ENCODE data around the gene ELMO1. TPM values are rescaled to one million over a fixed set of nuclear protein-coding genes. Genes with fewer than 3 reads are reported as not detected.

Gene ELMO1
- total and polyA plus RNA-seq, 2 of the 13 experiments (the other 11 are each of a cell fraction or from before 2014, with no cell fraction given): 0.11 to 0.17 TPM

GRCh38 chr7:37074370-37074769 is 374.3 kb downstream of the ELMO1 start (continued):
- TF ChIP-seq ZNF703 (CRISPR knock-in tag; IDR thresholded peaks at IDR 0.05; ENCODE audit: borderline replicate concordance) (no peak), LBX2 (CRISPR knock-in tag; IDR thresholded peaks at IDR 0.05; ENCODE audit: borderline replicate concordance) (no peak), JARID2 (CRISPR knock-in tag; IDR thresholded peaks at IDR 0.05; ENCODE audit: insufficient replicate concordance) (no peak), WIZ (CRISPR knock-in tag; IDR thresholded peaks at IDR 0.05) (no peak), KDM3A (CRISPR knock-in tag; IDR thresholded peaks at IDR 0.05; ENCODE audit: low read depth) (no peak), ZNF839 (CRISPR knock-in tag; IDR thresholded peaks at IDR 0.05; ENCODE audit: borderline replicate concordance) (no peak), YEATS4 (CRISPR knock-in tag; IDR thresholded peaks at IDR 0.05; ENCODE audit: borderline replicate concordance) (peak; percentile 57; the same call in 1 of the 2 replicates), MEIS1 (CRISPR knock-in tag; IDR thresholded peaks at IDR 0.05; ENCODE audit: borderline replicate concordance) (no peak), ARNTL (CRISPR knock-in tag; IDR thresholded peaks at IDR 0.05) (no peak), ZNF740 (CRISPR knock-in tag; IDR thresholded peaks at IDR 0.05) (no peak), TCF7 (IDR thresholded peaks at IDR 0.05; ENCODE audit: low read depth) (peak; percentile 92), ZNF281 (CRISPR knock-in tag; IDR thresholded peaks at IDR 0.05; ENCODE audit: borderline replicate concordance) (peak; percentile 24; the same call in 1 of the 2 replicates), SAFB2 (CRISPR knock-in tag; IDR thresholded peaks at IDR 0.05; ENCODE audit: borderline replicate concordance, low read depth) (no peak), ZFP36L2 (CRISPR knock-in tag; IDR thresholded peaks at IDR 0.05) (no peak), ZKSCAN1 (IDR thresholded peaks at IDR 0.05; ENCODE audit: low read length) (peak; percentile 68), ZNF724P (CRISPR knock-in tag; IDR thresholded peaks at IDR 0.05; ENCODE audit: borderline replicate concordance) (no peak), GATA4 (IDR thresholded peaks at IDR 0.05; ENCODE audit: borderline replicate concordance, low read depth) (peak; percentile 73; the same call in 1 of the 2 replicates), RELA (CRISPR knock-in tag; IDR thresholded peaks at IDR 0.05) (no peak), ZBTB2 (CRISPR knock-in tag; IDR thresholded peaks at IDR 0.05; ENCODE audit: low read depth) (no peak), DNMT3B (CRISPR knock-in tag; conservative IDR thresholded peaks at IDR 0.05) (no peak), ZNF816 (CRISPR knock-in tag; IDR thresholded peaks at IDR 0.05; ENCODE audit: borderline replicate concordance) (no peak), ZNF253 (CRISPR knock-in tag; IDR thresholded peaks at IDR 0.05; ENCODE audit: borderline replicate concordance) (no peak), ZNF75D (CRISPR knock-in tag; IDR thresholded peaks at IDR 0.05; ENCODE audit: borderline replicate concordance) (no peak), ZNF513 (CRISPR knock-in tag; conservative IDR thresholded peaks at IDR 0.05) (no peak), ZNF607 (CRISPR knock-in tag; IDR thresholded peaks at IDR 0.05; ENCODE audit: borderline replicate concordance) (no peak), TARDBP (CRISPR knock-in tag; IDR thresholded peaks at IDR 0.05) (peak; percentile 54; the same call in 1 of the 2 replicates)

Data from HepG2 (cell line).